ENCODE data around the gene CUX1.

Gene CUX1

GRCh38 chr7:101961811-101962210 is 144.4 kb downstream of the CUX1 start:
- no peak overlapping the region for H3K4me3 ChIP-seq (ENCODE audit: low read depth, low read length)
- TF ChIP-seq, protein P1, sequence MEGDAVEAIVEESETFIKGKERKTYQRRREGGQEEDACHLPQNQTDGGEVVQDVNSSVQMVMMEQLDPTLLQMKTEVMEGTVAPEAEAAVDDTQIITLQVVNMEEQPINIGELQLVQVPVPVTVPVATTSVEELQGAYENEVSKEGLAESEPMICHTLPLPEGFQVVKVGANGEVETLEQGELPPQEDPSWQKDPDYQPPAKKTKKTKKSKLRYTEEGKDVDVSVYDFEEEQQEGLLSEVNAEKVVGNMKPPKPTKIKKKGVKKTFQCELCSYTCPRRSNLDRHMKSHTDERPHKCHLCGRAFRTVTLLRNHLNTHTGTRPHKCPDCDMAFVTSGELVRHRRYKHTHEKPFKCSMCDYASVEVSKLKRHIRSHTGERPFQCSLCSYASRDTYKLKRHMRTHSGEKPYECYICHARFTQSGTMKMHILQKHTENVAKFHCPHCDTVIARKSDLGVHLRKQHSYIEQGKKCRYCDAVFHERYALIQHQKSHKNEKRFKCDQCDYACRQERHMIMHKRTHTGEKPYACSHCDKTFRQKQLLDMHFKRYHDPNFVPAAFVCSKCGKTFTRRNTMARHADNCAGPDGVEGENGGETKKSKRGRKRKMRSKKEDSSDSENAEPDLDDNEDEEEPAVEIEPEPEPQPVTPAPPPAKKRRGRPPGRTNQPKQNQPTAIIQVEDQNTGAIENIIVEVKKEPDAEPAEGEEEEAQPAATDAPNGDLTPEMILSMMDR (IDR thresholded peaks at IDR 0.05; ENCODE audit: insufficient read depth, low read length, missing control alignments), result no peak
- ChIA-PET CTCF (no interaction called here), POLR2A (no interaction called here)
- DNase-seq (ENCODE audit: low read depth, low spot score), result no peak

DNA sequence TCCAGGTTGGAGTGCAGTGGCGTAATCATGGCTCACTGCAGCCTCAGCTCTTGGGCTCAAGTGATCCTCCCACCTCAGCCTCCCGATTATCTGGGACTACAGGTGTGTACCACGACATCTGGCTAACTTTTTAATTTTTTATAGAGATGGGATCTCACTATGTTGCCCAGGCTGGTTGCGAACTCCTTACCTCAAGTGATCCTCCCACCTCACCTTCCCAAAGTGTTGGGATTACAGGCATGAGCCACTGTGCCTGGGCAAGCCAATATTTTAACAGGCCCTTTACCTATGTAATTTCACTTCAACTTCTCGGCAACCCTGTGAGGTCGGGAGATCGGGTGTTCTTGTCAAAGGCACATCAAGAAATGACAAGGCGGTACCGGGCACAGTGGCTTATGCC is 146.3 kb downstream of the CUX1 start:
- POLR2A ChIA-PET, result no interaction called here

DNA sequence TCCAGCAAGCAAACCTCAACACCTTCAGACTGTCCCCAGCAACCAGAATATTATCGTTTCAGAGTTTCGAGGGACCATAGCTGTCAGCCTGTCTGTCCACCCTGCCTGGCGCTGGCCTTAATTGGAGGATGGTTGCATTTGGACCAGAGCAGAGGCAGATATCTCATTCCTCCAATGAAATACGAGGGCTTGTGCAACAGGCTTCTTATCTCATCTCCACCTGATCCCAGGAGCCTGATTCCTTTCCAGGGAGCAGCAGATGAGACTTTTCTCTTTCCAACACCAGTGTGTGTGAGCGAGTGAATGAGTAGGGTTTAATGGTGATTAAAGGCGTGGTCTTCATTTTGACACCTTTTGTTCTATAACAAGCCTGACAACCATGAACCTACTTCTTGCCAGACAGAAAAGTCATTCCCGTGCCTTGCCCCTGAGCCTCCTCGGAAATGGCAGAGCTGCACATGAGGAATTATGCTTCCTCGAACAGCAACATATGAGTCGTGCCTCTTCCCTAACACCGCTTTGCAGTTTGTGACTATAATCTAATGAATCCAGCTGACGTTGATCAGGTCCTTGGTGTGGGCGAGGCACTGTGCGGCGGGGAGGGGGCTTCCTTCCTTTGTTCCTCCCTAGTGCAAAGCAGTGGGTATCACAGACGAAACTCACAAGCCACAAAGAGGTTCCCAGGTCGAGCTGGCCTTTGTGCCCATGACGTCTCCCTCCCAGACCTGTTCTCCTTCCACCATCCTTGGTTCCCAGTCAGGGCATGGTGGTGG is 147.4 kb downstream of the CUX1 start:
- TF ChIP-seq, protein P1 (IDR thresholded peaks at IDR 0.05; ENCODE audit: insufficient read depth, low read length, missing control alignments), result no peak
- CTCF ChIA-PET, result no interaction called here
- POLR2A ChIA-PET, result no interaction called here
- DNase-seq (ENCODE audit: low read depth, low spot score), result no peak
- no peak overlapping the region for H3K4me3 ChIP-seq (ENCODE audit: low read depth, low read length)

More for the DNA sequence above, 146.3 kb downstream of the CUX1 start:
- no peak for DNase-seq (ENCODE audit: low read depth, low spot score)
- TF ChIP-seq, protein P1 (IDR thresholded peaks at IDR 0.05; ENCODE audit: insufficient read depth, low read length, missing control alignments), result no peak
- CTCF ChIA-PET, result no interaction called here
- H3K4me3 ChIP-seq (ENCODE audit: low read depth, low read length), result no peak overlapping the region

DNA sequence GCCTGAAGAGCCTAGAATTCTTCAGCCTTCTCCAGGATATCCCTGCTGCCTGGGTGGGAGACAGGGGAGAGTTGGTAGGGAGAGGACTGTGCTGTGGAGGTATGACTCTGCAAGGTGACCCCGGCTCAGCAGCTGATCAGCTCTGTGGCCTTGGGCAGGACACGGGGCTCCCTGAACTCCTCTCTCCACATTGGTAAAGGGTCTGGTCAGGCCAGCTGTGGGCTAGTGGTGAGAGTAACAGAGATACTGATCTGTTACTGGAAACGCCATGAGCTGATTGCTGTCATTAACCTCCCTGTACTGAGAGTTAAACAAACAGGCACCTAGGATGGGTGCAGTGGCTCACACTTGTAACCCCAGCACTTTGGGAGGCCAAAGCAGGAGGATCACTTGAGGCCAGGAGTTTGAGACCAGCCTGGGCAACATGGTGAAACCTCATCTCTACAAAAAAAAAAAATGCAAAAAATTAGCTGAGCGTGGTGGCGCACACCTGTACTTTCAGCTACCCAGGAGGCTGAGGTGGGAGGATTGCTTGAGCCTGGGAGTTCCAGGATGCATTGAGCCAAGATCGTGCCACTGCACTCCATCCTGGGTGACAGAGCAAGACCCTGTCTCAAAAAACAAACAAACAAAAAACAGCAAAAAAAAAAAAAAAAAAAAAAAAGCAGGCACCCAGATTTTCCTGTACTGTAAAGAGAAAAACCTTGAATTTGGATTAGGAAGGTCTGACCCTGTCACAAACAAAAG is 151.5 kb downstream of the CUX1 start:
- H3K4me3 ChIP-seq (ENCODE audit: low read depth, low read length), result no peak overlapping the region
- ChIA-PET CTCF (no interaction called here), POLR2A (no interaction called here)
- no peak for DNase-seq (ENCODE audit: low read depth, low spot score)
- TF ChIP-seq, protein P1 (IDR thresholded peaks at IDR 0.05; ENCODE audit: insufficient read depth, low read length, missing control alignments), result no peak

DNA sequence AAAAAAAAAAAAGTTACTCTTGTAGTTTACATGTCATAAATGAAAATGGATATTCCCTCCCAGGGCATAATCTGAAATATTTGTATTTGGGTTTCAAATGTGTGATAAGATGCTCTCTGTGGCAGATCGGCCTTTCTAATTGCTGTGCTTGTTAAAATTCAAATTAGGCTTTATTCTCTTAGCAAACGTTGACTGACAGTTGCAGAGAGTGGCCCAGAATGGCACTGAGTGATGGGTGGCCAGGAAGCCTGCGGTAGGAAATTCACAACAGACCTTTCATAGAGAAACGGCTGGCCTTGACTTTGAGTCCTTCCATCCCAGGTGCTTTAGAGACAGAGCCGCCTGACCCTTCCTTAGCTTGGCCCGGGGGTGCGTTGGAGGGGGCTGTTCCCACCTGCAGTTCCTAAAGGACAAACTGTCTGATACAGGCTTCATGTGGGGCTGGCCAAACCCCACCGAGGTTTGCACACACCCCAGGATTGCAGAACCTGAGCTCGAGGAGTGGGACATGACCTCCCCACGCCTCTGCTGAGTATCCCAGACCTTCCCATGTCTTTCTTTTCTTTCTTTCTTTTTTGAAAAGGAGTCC is 152.7 kb downstream of the CUX1 start:
- ChIA-PET POLR2A (no interaction called here), CTCF (no interaction called here)

More for the DNA sequence above, 152.7 kb downstream of the CUX1 start:
- H3K4me3 ChIP-seq (ENCODE audit: low read depth, low read length), result no peak overlapping the region
- no peak for DNase-seq (ENCODE audit: low read depth, low spot score)
- TF ChIP-seq, protein P1 (IDR thresholded peaks at IDR 0.05; ENCODE audit: insufficient read depth, low read length, missing control alignments), result no peak
